SK-N-SH (cell line): ENCODE measurements around the gene OR52E8. TPM values are rescaled to one million over a fixed set of nuclear protein-coding genes. Genes with fewer than 3 reads are reported as not detected.

Source experiments
- CTCF ChIA-PET: fragments of 300-600, 350-600 bp; formaldehyde crosslinking; extraction: SDS; loops from one replicate; lab custom pipeline; 2021; lab: Yijun Ruan, JAX
- POLR2A ChIA-PET: fragments of 350-600 bp; sonication (Branson Sonifier 250); formaldehyde crosslinking; extraction: SDS; loops from one replicate; lab custom pipeline; 2020; ENCODE audit warnings: antibody characterized with exemption, inconsistent platforms; lab: Yijun Ruan, JAX
- DNase-seq: peaks from one replicate; pipeline ENCODE4 v3.0.0; 2012
- H2AFZ ChIP-seq: fragments of 200-600 bp; sonication (generic); 2 replicates; pipeline ENCODE4 v1.8.1; 2016; ENCODE audit warnings: antibody characterized with exemption, mild to moderate bottlenecking, low read depth
- H3F3A ChIP-seq: fragments of 200-600 bp; sonication (generic); replicated peaks from 2 replicates; pipeline ENCODE3; 2016; ENCODE audit warnings: antibody characterized with exemption, mild to moderate bottlenecking; ENCODE audit not compliant: insufficient read depth
- H3K27ac ChIP-seq, 2 experiments: fragments of 200-500 bp in 1 of 2; fragments of 200-600 bp in 1 of 2; sonication (Bioruptor generic) in 1 of 2; sonication (generic), shearing (Covaris generic) in 1 of 2; 2 replicates each; pipeline versions ENCODE4 v1.5.1 to v1.6.1; 2014 to 2016; ENCODE audit warnings: low read depth in 2 of 2, inconsistent platforms in 1 of 2, low read length in 1 of 2, mild to moderate bottlenecking in 1 of 2, mixed read lengths in 1 of 2
- H3K27me3 ChIP-seq: fragments of 200-600 bp; sonication (generic), shearing (Covaris generic); 2 replicates; pipeline ENCODE4 v1.6.1; 2016; ENCODE audit warnings: mixed run types; ENCODE audit not compliant: insufficient read depth
- H3K36me3 ChIP-seq, 2 experiments: fragments of 200-500 bp in 1 of 2; fragments of 200-600 bp in 1 of 2; sonication (Bioruptor generic) in 1 of 2; sonication (generic) in 1 of 2; replicated peaks in 1 of 2; 2 replicates each; pipeline versions ENCODE3 to v1.5.1; 2014 to 2016; ENCODE audit warnings: low read length in 1 of 2, mild to moderate bottlenecking in 1 of 2; ENCODE audit not compliant: insufficient read depth in 2 of 2, control insufficient read depth in 1 of 2
- H3K4me1 ChIP-seq, 2 experiments: fragments of 200-500 bp in 1 of 2; fragments of 200-600 bp in 1 of 2; sonication (Bioruptor generic) in 1 of 2; sonication (generic), shearing (Covaris generic) in 1 of 2; 2 replicates each; pipeline versions ENCODE4 v1.5.1 to v1.6.1; 2014 to 2016; ENCODE audit warnings: low read depth in 1 of 2, low read length in 1 of 2, mixed run types in 1 of 2; ENCODE audit not compliant: insufficient read depth in 2 of 2, control insufficient read depth in 1 of 2
- H3K4me2 ChIP-seq: fragments of 200-600 bp; sonication (generic), shearing (Covaris generic); 2 replicates; pipeline ENCODE4 v1.6.1; 2017; ENCODE audit warnings: mixed run types
- H3K4me3 ChIP-seq, 2 experiments: fragments of 200-500 bp in 1 of 2; fragments of 200-600 bp in 1 of 2; sonication (Bioruptor generic) in 1 of 2; sonication (generic), shearing (Covaris generic) in 1 of 2; 2 replicates each; pipeline versions ENCODE4 v1.5.1 to v1.8.1; 2014 to 2016; ENCODE audit warnings: low read depth in 2 of 2, inconsistent platforms in 1 of 2, low read length in 1 of 2, mild to moderate bottlenecking in 1 of 2, mixed read lengths in 1 of 2, moderate library complexity in 1 of 2
- H3K79me2 ChIP-seq: fragments of 200-600 bp; sonication (generic); 2 replicates; pipeline ENCODE4 v1.8.1; 2017; ENCODE audit warnings: mild to moderate bottlenecking; ENCODE audit not compliant: insufficient read depth
- H3K9ac ChIP-seq: fragments of 200-600 bp; sonication (generic); 2 replicates; pipeline ENCODE4 v1.6.1; 2017; ENCODE audit warnings: mixed run types
- H3K9me2 ChIP-seq: fragments of 200-600 bp; sonication (generic); 2 replicates; pipeline ENCODE4 v1.6.1; 2017; ENCODE audit warnings: mixed run types
- H3K9me3 ChIP-seq: fragments of 200-600 bp; sonication (generic); 2 replicates; pipeline ENCODE4 v1.6.1; 2017; ENCODE audit warnings: mixed run types, mild to moderate bottlenecking, moderate library complexity
- H4K20me1 ChIP-seq: fragments of 200-600 bp; sonication (generic); 2 replicates; pipeline ENCODE4 v1.6.1; 2017; ENCODE audit warnings: mild to moderate bottlenecking, mixed run types; ENCODE audit not compliant: insufficient read depth
- CHD2 ChIP-seq: fragments of 150-350 bp; IDR thresholded peaks from 2 replicates; pipeline ENCODE4 v1.6.1; 2018; ENCODE audit warnings: low read length; ENCODE audit not compliant: partially characterized antibody
- CTCF ChIP-seq: fragments of 200-600 bp; sonication (generic); IDR thresholded peaks from 2 replicates; pipeline ENCODE4 v1.6.1; 2017; ENCODE audit warnings: antibody characterized with exemption, mild to moderate bottlenecking, moderate library complexity
- EP300 ChIP-seq, 2 experiments: IDR thresholded peaks; 2 replicates each; pipeline versions ENCODE4 v1.4.0 to v1.6.1; 2012; ENCODE audit warnings: borderline replicate concordance in 1 of 2, low read depth in 1 of 2, low read length in 1 of 2
- FOXJ3 ChIP-seq: sonication (generic); formaldehyde crosslinking; IDR thresholded peaks from 2 replicates; pipeline ENCODE4 v1.5.1; 2020; ENCODE audit warnings: mild to moderate bottlenecking, missing genetic modification reagents
- GABPA ChIP-seq: IDR thresholded peaks from 2 replicates; pipeline ENCODE4 v1.4.0; 2012; ENCODE audit warnings: low read depth, mild to moderate bottlenecking
- GATA2 ChIP-seq: sonication (generic); formaldehyde crosslinking; IDR thresholded peaks from 2 replicates; pipeline ENCODE4 v1.5.0; 2020; ENCODE audit warnings: mild to moderate bottlenecking, missing genetic modification reagents
- IRF3 ChIP-seq: fragments of 150-350 bp; IDR thresholded peaks from 2 replicates; pipeline ENCODE4 v1.6.1; 2016; ENCODE audit warnings: mild to moderate bottlenecking, low read depth, low read length
- MXI1 ChIP-seq: IDR thresholded peaks from 2 replicates; pipeline ENCODE4 v1.6.1; 2012; ENCODE audit warnings: mild to moderate bottlenecking, low read depth, low read length, improper control_type of control experiment
- NFIC ChIP-seq: IDR thresholded peaks from 2 replicates; pipeline ENCODE4 v1.4.0; 2012; ENCODE audit warnings: borderline replicate concordance
- NRF1 ChIP-seq: IDR thresholded peaks from 2 replicates; pipeline ENCODE4 v1.6.1; 2012; ENCODE audit warnings: low read depth, mild to moderate bottlenecking, low read length
- POLR2AphosphoS5 ChIP-seq: IDR thresholded peaks from 2 replicates; pipeline ENCODE4 v1.6.1; 2012; ENCODE audit warnings: low read depth, low read length
- RAD21 ChIP-seq: IDR thresholded peaks from 2 replicates; pipeline ENCODE4 v1.6.1; 2012; ENCODE audit warnings: mild to moderate bottlenecking, low read length
- RCOR1 ChIP-seq: fragments of 150-350 bp; IDR thresholded peaks from 2 replicates; pipeline ENCODE4 v1.6.1; 2017; ENCODE audit warnings: antibody characterized with exemption, low read length
- RFX5 ChIP-seq: IDR thresholded peaks from 2 replicates; pipeline ENCODE4 v1.6.1; 2012; ENCODE audit warnings: mild to moderate bottlenecking, improper control_type of control experiment, low read length
- RXRA ChIP-seq: IDR thresholded peaks from 2 replicates; pipeline ENCODE4 v1.4.0; 2012; ENCODE audit warnings: low read depth, mild to moderate bottlenecking, borderline replicate concordance
- SIN3A ChIP-seq: IDR thresholded peaks from 2 replicates; pipeline ENCODE4 v1.6.1; 2012; ENCODE audit warnings: low read depth, mild to moderate bottlenecking, low read length, moderate library complexity, borderline replicate concordance
- SMC3 ChIP-seq: IDR thresholded peaks from 2 replicates; pipeline ENCODE4 v1.6.1; 2012; ENCODE audit warnings: low read depth, low read length, improper control_type of control experiment
- TAF1 ChIP-seq: IDR thresholded peaks from 2 replicates; pipeline ENCODE4 v1.6.1; 2012; ENCODE audit warnings: low read depth, mild to moderate bottlenecking, low read length, moderate library complexity, borderline replicate concordance
- TCF12 ChIP-seq: IDR thresholded peaks from 2 replicates; pipeline ENCODE4 v1.4.0; 2012
- YY1 ChIP-seq: IDR thresholded peaks from 2 replicates; pipeline ENCODE4 v1.4.0; 2012; ENCODE audit warnings: low read depth, mild to moderate bottlenecking
- WGBS: methylation state at CpG from one replicate; pipeline ENCODE4 v1.1.6; 2017; ENCODE audit warnings: low lambda C conversion rate; 5-methylcytosine and 5-hydroxymethylcytosine counted together
- polyA plus RNA-seq, 3 experiments: library from polyadenylated mRNA; depleted of rRNA; stranded (reverse); fragments of >200 nt; gene quantifications; 2 replicates each; pipeline ENCODE4 v1.2.3, GENCODE V29; 2012
- TF ChIP-seq, protein P1 (sequence below): IDR thresholded peaks from 2 replicates; pipeline ENCODE4 v1.4.0; 2012; ENCODE audit warnings: low read depth, borderline replicate concordance
- TF ChIP-seq, protein P2 (sequence below): IDR thresholded peaks from 2 replicates; pipeline ENCODE4; 2012

Gene OR52E8
- polyA plus RNA-seq, 1 of the 3 experiments (the other 2 are of a cell fraction), result not detected

DNA sequence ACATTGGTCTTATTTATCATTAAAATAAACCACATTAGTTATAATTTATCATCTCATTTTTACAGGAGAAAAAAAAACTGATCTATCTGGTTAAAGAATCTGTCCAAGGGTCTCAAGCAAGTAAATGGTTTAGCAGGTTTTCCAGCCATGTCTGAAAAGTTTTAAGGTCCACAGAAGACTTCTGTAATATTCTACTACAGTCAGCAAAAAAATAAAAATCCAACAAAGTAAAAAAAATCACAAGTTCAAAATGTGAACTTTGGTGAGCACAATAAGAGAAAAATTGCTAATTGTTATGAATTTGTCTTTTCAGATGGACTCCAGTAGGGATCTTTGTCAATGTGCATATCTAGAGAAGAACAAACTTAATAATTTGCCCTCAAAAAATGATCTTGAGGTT is 24.3 kb upstream of the OR52E8 start:
- H3K4me2 ChIP-seq, result no peak overlapping the region
- CTCF ChIA-PET, result interaction anchor here (1.8 kb wide), 1 partner anchor 10 kb away, joined by 9 read pairs; no protein-coding TSS in a partner anchor

GRCh38 chr11:5880329-5880728 is 22.8 kb upstream of the OR52E8 start, which contains the start of gene OR52E4:
Gene OR52E4 (plus strand): TSS chr11:5880629. CDS start chr11:5884293, 3,664 bp downstream.
- 0% methylated on average over 4 of the region's 4 CpGs for WGBS
- Histone ChIP-seq H3K9ac (no peak within 1 kb of the TSS), H3K4me2 (no peak within 1 kb of the TSS), H3K36me3 (no peaks in the 10 kb centered on the region), H4K20me1 (no peaks in the 10 kb centered on the region), H3K9me3 (no peaks in the 10 kb centered on the region), H3K27me3 (no peaks in the 10 kb centered on the region; the same call in 1 of the 2 replicates), H3K27ac (no peak within 1 kb of the TSS), H2AFZ (no peak within 1 kb of the TSS), H3K79me2 (no peaks in the 10 kb centered on the region), H3K4me1 (no peaks in the 10 kb centered on the region), H3F3A (no peaks in the 10 kb centered on the region), H3K9me2 (no peaks in the 10 kb centered on the region), H3K4me3 (no peak within 1 kb of the TSS)
- DNase-seq, result no peak
- CTCF ChIA-PET, result no interaction called here
- POLR2A ChIA-PET, result no interaction called here
- no peak for TF ChIP-seq RFX5
- no peak for TF ChIP-seq RXRA
- TF ChIP-seq TCF12, result no peak
- TF ChIP-seq, protein P1, sequence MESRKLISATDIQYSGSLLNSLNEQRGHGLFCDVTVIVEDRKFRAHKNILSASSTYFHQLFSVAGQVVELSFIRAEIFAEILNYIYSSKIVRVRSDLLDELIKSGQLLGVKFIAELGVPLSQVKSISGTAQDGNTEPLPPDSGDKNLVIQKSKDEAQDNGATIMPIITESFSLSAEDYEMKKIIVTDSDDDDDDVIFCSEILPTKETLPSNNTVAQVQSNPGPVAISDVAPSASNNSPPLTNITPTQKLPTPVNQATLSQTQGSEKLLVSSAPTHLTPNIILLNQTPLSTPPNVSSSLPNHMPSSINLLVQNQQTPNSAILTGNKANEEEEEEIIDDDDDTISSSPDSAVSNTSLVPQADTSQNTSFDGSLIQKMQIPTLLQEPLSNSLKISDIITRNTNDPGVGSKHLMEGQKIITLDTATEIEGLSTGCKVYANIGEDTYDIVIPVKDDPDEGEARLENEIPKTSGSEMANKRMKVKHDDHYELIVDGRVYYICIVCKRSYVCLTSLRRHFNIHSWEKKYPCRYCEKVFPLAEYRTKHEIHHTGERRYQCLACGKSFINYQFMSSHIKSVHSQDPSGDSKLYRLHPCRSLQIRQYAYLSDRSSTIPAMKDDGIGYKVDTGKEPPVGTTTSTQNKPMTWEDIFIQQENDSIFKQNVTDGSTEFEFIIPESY, result no peak
- no peak for TF ChIP-seq NRF1
- TF ChIP-seq YY1, result no peak
- TF ChIP-seq IRF3, result no peak
- no peak for TF ChIP-seq GABPA
- TF ChIP-seq NFIC, result no peak
- TF ChIP-seq SIN3A, result no peak
- no peak for TF ChIP-seq POLR2AphosphoS5
- TF ChIP-seq SMC3, result no peak
- TF ChIP-seq EP300 (IDR thresholded peaks at IDR 0.05; ENCODE audit: borderline replicate concordance in 1 of 2, low read depth in 1 of 2, low read length in 1 of 2), result no peak
- TF ChIP-seq RCOR1, result no peak
- no peak for TF ChIP-seq MXI1

More for the DNA sequence above, 24.3 kb upstream of the OR52E8 start:
- Histone ChIP-seq H3K9me2 (no peaks in the 10 kb centered on the region), H4K20me1 (no peaks in the 10 kb centered on the region), H3K27me3 (no peaks in the 10 kb centered on the region; the same call in 1 of the 2 replicates), H3K27ac (no peak overlapping the region), H3K4me3 (no peak overlapping the region), H2AFZ (no peak overlapping the region), H3K9me3 (no peaks in the 10 kb centered on the region), H3F3A (no peaks in the 10 kb centered on the region), H3K4me1 (no peaks in the 10 kb centered on the region), H3K79me2 (no peaks in the 10 kb centered on the region), H3K9ac (no peak overlapping the region), H3K36me3 (no peaks in the 10 kb centered on the region)
- POLR2A ChIA-PET, result no interaction called here
- TF ChIP-seq CTCF (no peak), FOXJ3 (CRISPR knock-in tag) (no peak), TAF1 (no peak), GATA2 (no peak), POLR2AphosphoS5 (no peak), CHD2 (no peak), RAD21 (no peak), GABPA (no peak)
- TF ChIP-seq, protein P2, sequence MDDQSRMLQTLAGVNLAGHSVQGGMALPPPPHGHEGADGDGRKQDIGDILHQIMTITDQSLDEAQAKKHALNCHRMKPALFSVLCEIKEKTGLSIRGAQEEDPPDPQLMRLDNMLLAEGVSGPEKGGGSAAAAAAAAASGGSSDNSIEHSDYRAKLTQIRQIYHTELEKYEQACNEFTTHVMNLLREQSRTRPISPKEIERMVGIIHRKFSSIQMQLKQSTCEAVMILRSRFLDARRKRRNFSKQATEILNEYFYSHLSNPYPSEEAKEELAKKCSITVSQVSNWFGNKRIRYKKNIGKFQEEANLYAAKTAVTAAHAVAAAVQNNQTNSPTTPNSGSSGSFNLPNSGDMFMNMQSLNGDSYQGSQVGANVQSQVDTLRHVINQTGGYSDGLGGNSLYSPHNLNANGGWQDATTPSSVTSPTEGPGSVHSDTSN, result no peak
- no peak for DNase-seq
